Central memory CD4-positive, alpha-beta T cell (primary cell): ENCODE measurements around the gene EIF3F.
"Not testable (repeated sequence)": the region's sequence is repeated elsewhere in the genome, so short reads cannot be mapped to it uniquely, and the experiment has no call there.

Experiments used
- DNase-seq: peaks from one replicate; pipeline ENCODE4 v3.0.0; 2022
- total RNA-seq, 3 experiments: gene quantifications; one replicate each; lab custom pipeline; 2026; lab: John Stamatoyannopoulos, UW

The EIF3F gene, protein sequence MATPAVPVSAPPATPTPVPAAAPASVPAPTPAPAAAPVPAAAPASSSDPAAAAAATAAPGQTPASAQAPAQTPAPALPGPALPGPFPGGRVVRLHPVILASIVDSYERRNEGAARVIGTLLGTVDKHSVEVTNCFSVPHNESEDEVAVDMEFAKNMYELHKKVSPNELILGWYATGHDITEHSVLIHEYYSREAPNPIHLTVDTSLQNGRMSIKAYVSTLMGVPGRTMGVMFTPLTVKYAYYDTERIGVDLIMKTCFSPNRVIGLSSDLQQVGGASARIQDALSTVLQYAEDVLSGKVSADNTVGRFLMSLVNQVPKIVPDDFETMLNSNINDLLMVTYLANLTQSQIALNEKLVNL
- total RNA-seq = 213 to 378 (median 291) reads per million in 3 experiments

DNA sequence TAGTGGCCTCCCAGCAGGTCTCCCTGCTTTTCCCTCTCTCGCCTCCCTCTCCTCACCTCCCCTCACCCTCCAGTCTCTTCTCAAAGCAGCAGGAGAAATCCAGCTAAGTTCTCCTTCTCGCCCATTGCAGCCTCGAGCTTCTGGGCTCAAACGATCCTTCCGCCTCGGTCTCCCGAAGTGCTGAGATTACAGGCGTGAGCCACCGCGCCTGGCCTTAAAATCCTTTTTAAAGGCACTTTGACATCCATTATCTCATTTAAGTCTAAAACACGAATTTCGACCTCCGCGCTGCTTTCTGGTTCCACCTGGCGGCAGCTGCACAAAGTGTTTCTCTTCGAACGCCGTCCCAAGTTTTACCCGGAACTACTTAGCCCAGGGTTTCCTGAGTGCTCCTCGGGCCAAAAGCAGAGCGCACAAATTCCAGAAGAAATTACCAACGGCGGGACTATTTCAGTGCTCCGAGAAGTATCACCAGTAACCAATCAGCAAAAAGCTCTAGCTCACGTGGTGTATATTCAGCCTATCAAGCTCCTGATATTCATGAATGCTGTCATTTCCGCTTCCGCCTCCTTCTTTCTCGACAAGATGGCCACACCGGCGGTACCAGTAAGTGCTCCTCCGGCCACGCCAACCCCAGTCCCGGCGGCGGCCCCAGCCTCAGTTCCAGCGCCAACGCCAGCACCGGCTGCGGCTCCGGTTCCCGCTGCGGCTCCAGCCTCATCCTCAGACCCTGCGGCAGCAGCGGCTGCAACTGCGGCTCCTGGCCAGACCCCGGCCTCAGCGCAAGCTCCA is at the start of gene EIF3F:
Gene EIF3F, plus strand, starts transcription at position 570 of the 792 bp plus-strand sequence. Its CDS starts 16 bp downstream, at position 586.
- DNase-seq = peak; percentile 96

GRCh38 chr11:7941146-7941545 is 46.0 kb upstream of the EIF3F start:
- DNase-seq = no peak

- no peak for DNase-seq
Measured at GRCh38 chr11:7941608-7942007, 45.5 kb upstream of the EIF3F start, which contains the start of gene OR10A3. OR10A3 (minus strand) TSS chr11:7941708; CDS start chr11:7939520, 2,188 bp downstream.

- no peak for DNase-seq
Measured at GRCh38 chr11:7944123-7944522, 43.0 kb upstream of the EIF3F start.

- no peak for DNase-seq
Measured at GRCh38 chr11:7949934-7950333, 37.2 kb upstream of the EIF3F start.

GRCh38 chr11:7955191-7955590 is 31.9 kb upstream of the EIF3F start:
- no peak for DNase-seq

DNA sequence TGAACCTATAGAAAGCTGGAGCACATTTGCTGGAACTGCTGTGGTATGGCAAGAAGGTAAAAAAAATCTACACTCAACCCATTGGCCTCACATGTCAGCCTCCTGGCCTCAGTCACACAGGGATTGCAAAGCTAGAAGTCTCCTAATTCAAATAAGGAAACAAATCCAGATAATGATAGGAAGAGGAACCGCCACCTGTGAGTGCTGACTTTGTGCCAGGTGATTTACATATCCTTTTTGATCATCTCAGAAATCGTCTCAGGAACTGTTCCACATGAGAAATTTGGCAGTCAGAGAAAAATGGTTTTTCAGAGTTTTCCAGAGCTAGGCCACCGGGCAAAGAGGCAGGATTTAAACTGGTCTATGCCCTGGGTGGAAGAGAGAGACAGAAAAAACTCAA is 22.9 kb upstream of the EIF3F start:
- no peak for DNase-seq

DNA sequence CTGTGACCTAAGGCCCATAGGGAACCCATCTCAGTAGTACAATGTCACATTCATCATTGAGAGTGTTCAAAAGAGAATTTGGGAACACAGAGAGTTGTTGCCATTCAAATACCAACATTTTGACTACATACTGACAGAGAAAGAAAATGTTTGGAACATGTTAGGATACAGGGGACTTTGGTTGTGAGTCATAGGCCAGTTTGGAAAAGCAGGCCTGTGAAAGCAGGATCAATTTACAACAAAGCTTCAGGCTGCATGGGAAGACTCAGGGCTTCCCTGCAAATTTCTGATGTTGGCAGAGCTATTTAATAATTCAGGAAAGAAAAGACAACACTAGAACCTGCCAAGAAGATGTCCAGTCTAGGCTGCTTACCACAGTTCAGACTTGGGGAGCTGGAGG is 22.3 kb upstream of the EIF3F start:
- DNase-seq = no peak

GRCh38 chr11:7965386-7965785 is 21.8 kb upstream of the EIF3F start, which contains the start of gene NLRP10:
NLRP10 (minus strand) TSS chr11:7965447; CDS start chr11:7963495, 1,952 bp downstream.
- DNase-seq = no peak

GRCh38 chr11:7967097-7967496 is 20.0 kb upstream of the EIF3F start:
- DNase-seq = no peak

DNA sequence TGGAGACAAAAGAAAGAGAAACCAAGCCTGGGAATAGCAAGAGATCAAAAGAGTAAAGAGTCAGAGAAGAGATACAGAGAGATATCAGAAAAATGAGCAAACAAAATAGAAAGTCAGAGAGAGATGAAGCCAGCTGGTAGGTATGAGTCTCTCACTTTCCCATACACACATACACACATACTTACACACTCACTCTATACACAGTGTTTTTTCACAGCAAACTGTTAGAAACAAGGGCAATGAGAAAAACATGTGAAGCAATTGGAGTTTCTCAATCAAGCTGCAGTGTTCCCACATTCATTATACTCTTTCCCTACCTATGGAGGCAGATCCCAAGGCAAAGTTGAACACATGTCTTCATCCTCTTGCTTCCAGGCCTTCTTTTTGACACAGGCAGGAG is 19.3 kb upstream of the EIF3F start:
- no peak for DNase-seq

- no peak for DNase-seq
Measured at GRCh38 chr11:7968686-7969085, 18.5 kb upstream of the EIF3F start.

- DNase-seq = no peak
Measured at GRCh38 chr11:7969756-7970646, 17.1 kb upstream of the EIF3F start.

DNA sequence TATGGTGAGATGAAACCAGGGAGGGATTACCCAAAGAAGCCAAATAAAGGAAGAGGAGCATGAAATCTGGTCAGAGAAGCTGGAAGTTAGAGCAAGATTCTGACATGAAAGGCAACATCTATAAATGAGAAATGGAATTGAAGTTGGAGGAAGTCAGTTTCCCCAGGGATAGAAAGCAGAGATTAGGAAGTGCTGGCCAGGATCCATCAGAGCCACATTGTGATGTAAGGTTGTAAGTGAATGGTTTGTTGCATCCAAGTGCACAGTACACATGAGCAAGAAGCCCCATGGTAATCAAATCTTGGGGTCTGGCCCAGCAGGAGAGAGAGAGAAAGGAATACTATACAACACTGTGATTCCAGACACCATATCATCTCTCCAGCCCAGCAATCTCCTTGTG is 15.3 kb upstream of the EIF3F start:
- DNase-seq = no peak

DNA sequence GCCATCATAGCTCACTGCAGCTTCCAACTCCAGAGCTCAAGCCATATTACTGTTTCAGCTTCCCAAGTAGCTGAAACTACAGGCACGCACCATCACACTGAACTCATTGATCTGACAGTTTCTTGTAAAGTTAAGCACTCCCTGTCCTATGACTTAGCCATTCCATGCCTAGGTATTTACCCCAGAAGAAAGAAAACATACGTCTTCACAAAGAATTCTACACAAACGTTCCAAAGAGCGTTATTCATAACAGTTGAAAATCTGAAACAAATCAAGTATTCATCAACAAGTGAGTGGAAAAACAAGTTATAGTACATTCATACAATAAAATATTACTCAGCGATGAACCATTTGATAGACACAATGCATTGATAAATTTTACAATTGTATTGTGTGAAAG is 14.1 kb upstream of the EIF3F start:
- no peak for DNase-seq

DNA sequence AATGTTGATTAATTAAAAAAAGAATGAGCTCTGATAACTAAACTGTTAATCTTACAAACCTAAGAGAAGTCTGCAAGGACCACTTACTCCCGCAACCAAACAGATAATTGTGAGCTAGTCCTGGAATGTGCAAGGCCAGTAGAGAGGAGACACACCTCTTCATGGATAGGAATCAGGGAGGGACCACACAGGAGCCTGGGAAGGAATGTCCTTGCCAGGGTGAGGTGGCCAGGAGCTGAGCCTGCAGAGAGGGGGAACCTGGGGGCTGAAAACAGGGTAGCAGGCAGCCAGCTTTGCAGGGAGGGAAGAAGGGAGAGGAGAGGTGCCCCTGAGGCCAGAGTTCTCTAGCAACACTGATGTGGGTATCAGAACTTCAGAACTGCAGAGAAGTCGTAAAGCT is 12.5 kb upstream of the EIF3F start:
- DNase-seq = no peak

DNA sequence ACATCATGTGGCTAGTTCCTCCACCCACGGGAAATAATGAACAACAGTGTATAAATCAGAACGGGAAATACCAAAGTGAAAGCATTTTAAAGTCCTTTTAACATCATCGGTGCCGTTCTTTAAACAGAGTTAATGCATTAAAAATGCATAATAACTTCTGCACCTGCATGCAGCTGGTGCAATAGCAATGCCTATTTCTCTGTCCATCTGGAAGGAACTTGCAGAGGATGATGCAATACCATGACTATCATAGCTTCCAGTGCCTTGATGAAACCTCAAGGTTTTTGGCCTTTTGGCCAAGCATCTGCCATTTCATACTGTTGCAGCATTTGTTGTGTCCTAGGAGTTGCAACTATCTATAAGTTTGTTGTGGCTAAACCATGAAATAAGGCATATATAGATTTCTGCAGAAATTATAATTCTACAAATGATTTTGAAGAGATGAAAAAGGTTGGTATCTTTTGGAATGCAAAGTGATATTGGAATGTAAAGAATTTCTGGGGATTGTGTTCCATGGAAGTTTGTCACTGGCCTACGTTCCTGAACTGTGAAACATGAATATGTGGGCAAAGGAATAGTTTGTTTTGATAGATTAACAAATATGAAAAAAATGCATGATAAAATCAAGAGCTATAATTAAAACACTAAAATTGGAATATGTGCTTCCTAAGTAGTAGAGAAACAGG is 9.8 kb upstream of the EIF3F start:
- DNase-seq = no peak

DNA sequence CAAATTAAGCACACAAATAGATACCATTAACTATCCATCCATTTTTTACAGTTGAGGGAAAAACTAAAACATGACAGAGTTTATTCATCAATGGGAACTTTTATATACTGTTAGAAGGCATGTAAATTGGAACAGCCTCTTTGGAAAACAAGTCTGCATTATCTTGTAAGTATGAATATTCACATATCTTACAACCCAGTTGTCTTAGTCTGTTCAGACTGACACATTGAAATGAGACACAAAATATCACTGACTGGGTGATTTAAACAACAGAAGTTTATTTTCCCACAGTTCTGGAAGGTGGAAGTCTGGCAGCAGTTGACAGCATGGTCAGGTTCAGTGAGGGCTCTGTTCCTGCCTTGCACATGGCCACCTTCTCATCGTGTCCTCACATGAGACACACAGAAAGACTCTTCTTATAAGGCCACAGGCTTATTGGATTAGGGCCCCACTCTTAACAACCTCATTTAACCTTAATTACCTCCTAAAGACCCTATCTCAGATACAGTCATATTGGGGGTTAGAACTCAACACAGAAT is 5.4 kb upstream of the EIF3F start:
- DNase-seq = no peak

GRCh38 chr11:7982582-7983119 is 4.5 kb upstream of the EIF3F start:
- no peak for DNase-seq

- no peak for DNase-seq
Measured at GRCh38 chr11:7983832-7984590, 3.1 kb upstream of the EIF3F start.

GRCh38 chr11:7987560-7987883 is 385 bp downstream of the EIF3F start:
- DNase-seq = not testable (repeated sequence)
